ENCODE data around the gene NR2F1-AS1.

DNA sequence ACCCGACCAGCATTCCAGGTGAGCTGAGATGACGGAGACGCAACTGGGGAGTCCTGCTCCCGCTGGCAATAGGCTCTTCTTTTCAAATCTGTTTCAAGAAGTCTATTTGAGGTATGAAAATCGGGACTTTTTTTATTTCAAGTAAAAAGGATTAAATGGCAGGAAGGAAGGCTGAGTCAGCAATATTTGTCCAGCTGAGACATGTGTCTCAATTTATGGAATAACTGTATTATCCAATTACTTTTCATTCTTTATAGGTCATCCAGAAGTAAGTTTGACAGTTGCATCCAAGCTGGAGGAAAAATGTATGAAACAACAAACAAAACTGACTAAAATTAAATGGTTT, 221.1 kb downstream of the NR2F1-AS1 start:
- TF ChIP-seq CTCF (IDR thresholded peaks at IDR 0.05) (no peak), POLR2A (IDR thresholded peaks at IDR 0.05) (no peak)
